Activated naive CD4-positive, alpha-beta T cell treated with anti-CD3 and anti-CD28 coated beads, Interleukin-2, amount 50 U/mL, for 72 hours (primary cell): ENCODE results near the gene KCNQ4. TPM values are rescaled to one million over a fixed set of nuclear protein-coding genes. Genes with fewer than 3 reads are reported as not detected.

Experiments
- ATAC-seq, 2 donors: fragments of 150-1000 bp; cut with Tn5 transposase; 2 replicates each; pipeline ENCODE4 v1.10.0; 2021; ENCODE audit warnings: mild to moderate bottlenecking in 2 of 2, moderate library complexity in 2 of 2
- DNase-seq, 2 donors: peaks; one replicate each; pipeline ENCODE4 v3.0.0; 2021 to 2022; ENCODE audit warnings: low spot score in 2 of 2
- H3K27ac Mint-ChIP-seq, 2 donors: one replicate each; pipeline ENCODE4 v1.8.0; 2022; ENCODE audit warnings: mild to moderate bottlenecking in 2 of 2, mixed read lengths in 2 of 2
- H3K36me3 Mint-ChIP-seq, 2 donors: one replicate each; pipeline ENCODE4 v1.8.0; 2022; ENCODE audit warnings: mixed read lengths in 2 of 2
- H3K9me3 Mint-ChIP-seq, 2 donors: one replicate each; pipeline ENCODE4 v1.8.0; 2022; ENCODE audit warnings: mixed read lengths in 2 of 2
- total RNA-seq, 2 donors: library from RNA; stranded (reverse); gene quantifications; one replicate each; pipeline ENCODE4 v1.2.3, GENCODE V29; 2022

The KCNQ4 gene
- total RNA-seq, 2 donors from 2014 or later, result 0.73 to 1.5 TPM

- Mint-ChIP-seq H3K36me3 (no peaks in the 10 kb centered on the region), H3K27ac (no peak overlapping the region), H3K9me3 (no peaks in the 10 kb centered on the region)
- ATAC-seq (no peak), DNase-seq (no peak)
These were observed 52.7 kb downstream of the KCNQ4 start for GRCh38 chr1:40836283-40836682.

- H3K9me3 Mint-ChIP-seq, result peaks cover 3 to 4% of the 10 kb centered on the region in 2 donors
- ATAC-seq (no peak), DNase-seq (no peak)
- no peaks in the 10 kb centered on the region for H3K36me3 Mint-ChIP-seq
- H3K27ac Mint-ChIP-seq, result no peak overlapping the region
These were observed 54.0 kb downstream of the KCNQ4 start for GRCh38 chr1:40837601-40838000.

- no peak overlapping the region for H3K27ac Mint-ChIP-seq
- ATAC-seq (no peak), DNase-seq (no peak)
- peaks cover 3 to 5% of the 10 kb centered on the region in 2 donors for H3K9me3 Mint-ChIP-seq
- no peaks in the 10 kb centered on the region for H3K36me3 Mint-ChIP-seq
These were observed 54.7 kb downstream of the KCNQ4 start for GRCh38 chr1:40838045-40838979.

- H3K27ac Mint-ChIP-seq, result peak overlapping the region in 1 of 2 donors; percentile 48
- ATAC-seq, result no peak
- peaks cover 3 to 5% of the 10 kb centered on the region in 2 donors for H3K9me3 Mint-ChIP-seq
- H3K36me3 Mint-ChIP-seq, result no peaks in the 10 kb centered on the region
- DNase-seq, result no peak
These were observed 55.7 kb downstream of the KCNQ4 start for GRCh38 chr1:40838980-40839942.

- Mint-ChIP-seq H3K9me3 (peaks cover 3 to 5% of the 10 kb centered on the region in 2 donors), H3K27ac (no peak overlapping the region), H3K36me3 (no peaks in the 10 kb centered on the region)
- ATAC-seq (no peak), DNase-seq (no peak)
These were observed 56.4 kb downstream of the KCNQ4 start for GRCh38 chr1:40839943-40840335.

- Mint-ChIP-seq H3K9me3 (peaks cover 3 to 5% of the 10 kb centered on the region in 2 donors), H3K27ac (peak overlapping the region in 1 of 2 donors; percentile 51), H3K36me3 (no peaks in the 10 kb centered on the region)
- no peak for DNase-seq
- ATAC-seq, result no peak
These were observed 57.1 kb downstream of the KCNQ4 start for GRCh38 chr1:40840526-40841323.

- Mint-ChIP-seq H3K27ac (no peak overlapping the region), H3K36me3 (no peaks in the 10 kb centered on the region), H3K9me3 (peaks cover 3 to 5% of the 10 kb centered on the region in 2 donors)
- ATAC-seq, result no peak
- DNase-seq, result no peak
These were observed 58.0 kb downstream of the KCNQ4 start for GRCh38 chr1:40841602-40842001.

- Mint-ChIP-seq H3K27ac (no peak overlapping the region), H3K9me3 (peaks cover 3 to 5% of the 10 kb centered on the region in 2 donors), H3K36me3 (no peaks in the 10 kb centered on the region)
- no peak for DNase-seq
- ATAC-seq, result no peak
These were observed 58.6 kb downstream of the KCNQ4 start for GRCh38 chr1:40842207-40842606.

GRCh38 chr1:40842691-40843090 lies 59.1 kb downstream of the KCNQ4 start:
- DNase-seq, result no peak
- no peak for ATAC-seq
- H3K27ac Mint-ChIP-seq, result no peak overlapping the region

GRCh38 chr1:40844079-40844478 lies 60.5 kb downstream of the KCNQ4 start:
- H3K9me3 Mint-ChIP-seq, result peaks cover 3 to 5% of the 10 kb centered on the region in 2 donors

More at GRCh38 chr1:40842691-40843090, 59.1 kb downstream of the KCNQ4 start:
- no peaks in the 10 kb centered on the region for H3K36me3 Mint-ChIP-seq
- peaks cover 3 to 5% of the 10 kb centered on the region in 2 donors for H3K9me3 Mint-ChIP-seq

GRCh38 chr1:40844887-40845878 lies 61.6 kb downstream of the KCNQ4 start:
- H3K36me3 Mint-ChIP-seq, result no peaks in the 10 kb centered on the region
- DNase-seq (no peak), ATAC-seq (peak in 1 of 2 donors; percentile 33)
- H3K27ac Mint-ChIP-seq, result no peak overlapping the region
- peaks cover 3 to 5% of the 10 kb centered on the region in 2 donors for H3K9me3 Mint-ChIP-seq

More at GRCh38 chr1:40844079-40844478, 60.5 kb downstream of the KCNQ4 start:
- ATAC-seq (no peak), DNase-seq (no peak)
- Mint-ChIP-seq H3K27ac (no peak overlapping the region), H3K36me3 (no peaks in the 10 kb centered on the region)

- no peak overlapping the region for H3K27ac Mint-ChIP-seq
- no peaks in the 10 kb centered on the region for H3K36me3 Mint-ChIP-seq
- no peak for ATAC-seq
- peaks cover 3 to 5% of the 10 kb centered on the region in 2 donors for H3K9me3 Mint-ChIP-seq
- DNase-seq, result no peak
These were observed 62.3 kb downstream of the KCNQ4 start for GRCh38 chr1:40845895-40846294.

- DNase-seq, result no peak
- ATAC-seq, result no peak
- Mint-ChIP-seq H3K27ac (no peak overlapping the region), H3K9me3 (peaks cover 3 to 5% of the 10 kb centered on the region in 2 donors), H3K36me3 (no peaks in the 10 kb centered on the region)
These were observed 63.6 kb downstream of the KCNQ4 start for GRCh38 chr1:40847023-40847745.

GRCh38 chr1:40848530-40849189 lies 65.1 kb downstream of the KCNQ4 start:
- Mint-ChIP-seq H3K36me3 (no peaks in the 10 kb centered on the region), H3K9me3 (no peaks in the 10 kb centered on the region), H3K27ac (no peak overlapping the region)
- DNase-seq (no peak), ATAC-seq (no peak)
